GDM1 (cell line): ENCODE data around the gene OSGEP.

Experiments
- DNase-seq: peaks from one replicate; lab custom pipeline; 2025; lab: John Stamatoyannopoulos, UW

OSGEP gene

DNA sequence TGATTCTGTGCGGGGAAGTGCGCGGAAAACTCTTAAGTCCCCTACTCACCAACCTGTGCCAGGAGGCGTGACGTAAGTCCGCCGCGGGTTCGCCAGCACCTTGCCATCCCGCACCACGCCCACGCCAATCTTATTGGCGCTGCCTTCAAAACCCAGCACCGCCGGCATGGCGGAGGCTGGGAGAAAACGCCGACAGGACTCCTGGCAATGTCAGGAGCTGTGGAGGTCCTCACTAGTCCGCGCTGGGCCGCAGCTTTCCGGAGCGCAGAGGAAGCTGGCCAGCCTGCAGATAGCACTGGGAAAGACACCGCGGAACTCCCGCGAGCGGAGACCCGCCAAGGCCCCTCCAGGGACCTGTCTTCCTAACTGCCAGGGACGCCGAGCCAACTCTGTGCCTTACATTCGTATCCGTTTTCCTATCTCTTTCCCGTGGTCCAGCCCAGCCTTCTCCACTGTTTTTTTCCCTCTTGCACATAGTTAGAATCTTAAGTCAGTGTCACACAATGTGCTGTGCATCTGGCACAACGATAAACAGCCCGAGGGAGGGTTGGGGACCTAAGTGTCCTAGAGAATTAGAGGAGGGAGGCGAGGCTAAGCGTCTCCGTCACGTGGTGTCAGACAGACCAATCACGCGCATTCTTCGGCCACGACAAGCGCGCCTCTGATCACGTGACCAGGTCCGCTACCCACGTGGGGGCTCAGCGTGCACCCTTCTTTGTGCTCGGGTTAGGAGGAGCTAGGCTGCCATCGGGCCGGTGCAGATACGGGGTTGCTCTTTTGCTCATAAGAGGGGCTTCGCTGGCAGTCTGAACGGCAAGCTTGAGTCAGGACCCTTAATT, at the start of gene OSGEP, which contains the start of gene APEX1:
Gene OSGEP (minus strand): TSS at position 297 of the 839 bp plus-strand sequence. CDS start 129 bp downstream, at position 168.
Gene APEX1 (plus strand): TSS at position 711 of the 839 bp plus-strand sequence. CDS start 420 bp downstream, outside the sequence.
- DNase-seq, result peak; percentile 99

DNA sequence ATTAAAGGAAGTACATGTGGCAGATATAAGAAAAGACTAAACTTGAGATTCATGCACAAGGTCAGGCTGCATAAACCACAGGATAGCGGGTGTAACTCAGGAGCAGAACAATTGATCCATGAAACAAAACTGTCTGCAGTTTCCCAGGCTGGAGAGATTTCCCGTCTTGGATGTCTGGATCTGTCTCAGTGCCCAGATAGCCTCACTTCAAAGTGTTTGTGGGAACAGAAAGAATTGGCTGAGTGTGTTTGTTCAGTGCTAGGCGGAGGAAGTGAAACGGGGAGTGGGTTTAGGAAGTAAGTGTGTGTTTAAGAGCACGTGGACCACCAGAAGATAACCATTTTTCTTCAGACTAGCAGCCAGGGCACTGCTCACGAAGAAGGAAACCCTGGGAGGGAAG, 49.3 kb upstream of the OSGEP start:
- DNase-seq, result no peak

DNA sequence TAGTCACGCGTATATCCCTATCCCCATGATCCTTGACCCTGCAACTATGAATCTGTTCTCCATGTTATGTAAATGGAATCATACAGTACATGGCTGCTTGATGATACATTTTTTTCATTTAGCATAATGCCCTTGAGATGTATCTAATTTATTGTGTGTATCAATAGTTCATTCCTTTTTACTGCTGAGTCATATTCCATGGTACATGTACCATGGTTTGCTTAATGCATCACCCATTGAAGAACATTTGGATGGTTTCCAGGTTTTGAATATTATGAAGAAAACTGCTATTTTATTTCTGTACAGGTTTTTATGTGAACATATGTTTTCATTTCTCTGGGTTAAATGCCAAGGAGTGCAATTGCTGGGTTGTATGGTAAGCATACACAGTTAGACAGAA, 46.7 kb upstream of the OSGEP start:
- DNase-seq, result no peak

DNA sequence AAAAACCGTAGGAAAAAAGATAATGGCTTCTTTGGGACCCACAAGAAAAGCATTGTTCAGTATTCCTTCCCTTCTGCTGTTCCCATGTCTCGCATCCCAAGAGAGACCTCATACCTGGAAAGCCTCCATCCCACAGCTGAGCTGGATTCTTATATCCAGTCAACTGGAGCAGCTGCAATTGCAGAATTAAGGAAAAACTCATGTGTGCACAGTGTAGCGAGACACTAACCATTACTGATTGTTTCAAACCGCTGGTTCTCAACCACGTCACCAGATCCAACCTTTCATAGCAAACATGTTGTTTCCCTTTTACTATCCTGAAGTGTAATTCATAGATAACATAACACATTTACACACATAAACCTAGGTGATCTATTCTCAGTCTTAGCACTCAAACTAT, 45.3 kb upstream of the OSGEP start:
- no peak for DNase-seq

DNA sequence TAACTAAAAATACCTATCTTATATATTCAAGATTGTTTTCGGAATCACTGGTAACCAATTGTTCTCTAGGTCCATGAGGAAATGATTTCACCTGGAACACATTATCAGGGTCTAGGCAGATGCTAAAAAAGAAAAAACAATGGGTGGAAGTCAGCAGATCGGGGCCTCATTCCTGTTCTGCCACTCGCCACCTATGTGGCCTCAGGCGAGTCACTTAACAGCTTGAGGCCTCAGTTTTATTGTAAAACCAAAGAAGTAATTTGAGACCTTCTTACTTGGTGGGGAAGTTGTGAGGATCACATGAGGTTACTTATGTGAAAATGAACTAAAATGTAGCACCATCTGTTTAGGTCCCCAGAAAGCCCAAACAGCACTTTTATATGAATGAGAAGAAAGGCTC, 44.5 kb upstream of the OSGEP start:
- no peak for DNase-seq

DNA sequence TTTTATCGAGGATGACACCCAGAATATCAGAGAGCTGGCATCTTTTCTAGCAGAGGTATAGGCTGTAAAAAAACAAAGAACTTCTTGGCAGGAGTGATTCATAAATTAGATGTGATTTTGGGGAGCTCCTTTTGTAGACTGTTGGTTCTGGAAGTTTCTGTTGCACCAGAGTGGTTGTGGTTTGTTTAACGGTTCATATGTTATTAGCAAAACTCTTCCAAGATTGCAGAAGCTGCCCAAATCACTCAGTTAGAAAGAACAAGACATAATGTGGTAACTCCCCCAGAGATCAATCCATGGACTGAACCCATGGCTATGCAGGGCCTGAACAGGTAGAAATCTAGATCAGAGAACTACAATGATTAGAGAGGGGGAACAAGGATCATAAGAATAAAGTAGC, 44.0 kb upstream of the OSGEP start:
- DNase-seq, result no peak

DNA sequence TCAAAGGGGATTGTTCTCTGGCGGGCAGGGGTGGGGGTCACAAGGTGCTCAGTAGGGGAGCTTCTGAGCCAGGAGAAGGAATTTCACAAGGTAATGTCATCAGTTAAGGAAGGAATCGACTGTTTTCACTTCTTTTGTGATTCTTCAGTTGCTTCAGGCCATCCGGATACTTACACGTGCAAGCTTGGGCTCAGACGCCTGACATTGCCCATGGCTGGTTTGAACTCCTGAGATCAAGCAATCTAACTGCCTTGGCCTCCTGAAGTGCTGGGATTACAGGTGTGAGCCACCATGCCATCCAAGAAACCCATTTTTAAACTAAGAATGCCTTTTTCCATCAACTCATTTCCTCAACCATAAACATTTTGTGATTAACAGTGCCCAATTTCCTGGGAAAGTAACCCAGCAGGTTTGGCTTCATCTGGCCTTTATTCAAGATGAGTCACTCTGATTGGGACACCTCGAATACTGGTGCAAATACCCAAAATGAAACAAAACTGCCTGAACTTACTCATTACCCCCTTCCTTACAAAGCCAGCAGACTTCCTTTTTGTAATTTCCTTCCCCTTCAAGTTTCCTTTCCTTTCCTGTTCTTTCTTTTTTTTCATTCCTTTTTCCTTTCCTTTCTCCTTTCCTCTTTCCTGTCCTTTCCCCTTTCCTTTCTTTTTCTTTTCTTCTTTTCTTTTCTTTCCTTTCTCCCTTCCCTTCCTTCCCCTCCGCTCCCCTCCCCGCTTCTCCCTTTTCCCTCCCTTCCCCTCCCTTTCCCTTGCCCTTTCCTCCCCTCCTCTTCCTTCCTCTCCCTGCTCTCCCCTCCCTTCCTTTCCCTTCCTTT, 40.5 kb upstream of the OSGEP start:
- no peak for DNase-seq

DNA sequence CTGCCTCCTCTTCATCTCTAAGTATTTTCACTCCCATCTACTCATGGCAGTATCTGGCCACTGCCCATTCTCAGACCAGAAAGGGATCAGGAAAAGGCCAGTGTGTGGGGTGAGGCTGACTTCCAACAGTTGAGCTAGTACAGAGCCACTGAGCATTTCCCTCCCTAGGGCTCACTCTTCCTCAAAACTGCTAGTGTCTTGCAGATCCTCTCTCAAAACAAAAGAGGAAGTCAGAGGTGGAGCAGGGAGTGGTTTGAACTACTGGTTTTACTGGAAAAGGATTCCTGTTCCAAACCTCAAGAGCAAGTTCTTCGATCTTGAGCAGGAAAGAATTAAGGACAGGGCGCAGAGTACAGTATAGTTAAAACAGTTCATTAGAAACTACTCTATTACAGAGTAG, 39.0 kb upstream of the OSGEP start:
- peak; percentile 63 for DNase-seq

DNA sequence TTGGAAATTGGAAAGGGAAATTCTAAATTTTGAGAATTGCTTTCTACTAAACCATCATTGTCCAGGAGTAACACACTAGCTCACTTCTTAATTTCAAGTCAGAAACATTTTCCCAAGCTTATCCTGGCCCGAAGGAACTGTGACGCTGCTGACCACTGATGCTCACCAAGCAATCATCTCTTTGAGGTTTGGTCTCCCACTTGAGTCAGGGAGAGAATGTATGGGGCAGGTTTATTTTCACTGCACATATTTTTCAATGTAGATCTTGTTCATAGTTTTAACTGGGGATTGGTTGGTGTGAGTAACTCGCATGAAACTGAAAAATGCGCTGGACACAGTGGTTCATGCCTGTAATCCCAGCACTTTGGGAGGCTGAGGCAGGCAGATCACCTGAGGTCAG, 37.9 kb upstream of the OSGEP start:
- no peak for DNase-seq

DNA sequence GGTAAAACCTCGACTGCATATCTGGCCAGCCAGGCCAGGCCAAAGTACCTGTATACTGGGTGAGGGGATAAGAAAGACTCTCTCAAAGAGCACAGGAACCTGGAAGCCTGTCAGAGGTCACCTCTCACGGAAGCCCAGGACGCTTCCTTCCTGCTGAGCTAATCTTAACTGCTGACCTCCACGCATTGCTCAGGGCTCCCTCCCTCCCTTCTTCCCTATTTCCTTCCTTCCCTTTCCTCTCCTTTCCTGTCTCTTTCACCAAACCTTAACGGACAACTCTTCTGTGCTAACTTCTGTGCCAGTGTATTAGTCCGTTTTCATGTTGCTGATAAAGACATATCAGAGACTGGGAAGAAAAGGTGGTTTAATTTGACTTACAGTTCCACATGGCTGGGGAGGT, 36.0 kb upstream of the OSGEP start:
- DNase-seq, result no peak

DNA sequence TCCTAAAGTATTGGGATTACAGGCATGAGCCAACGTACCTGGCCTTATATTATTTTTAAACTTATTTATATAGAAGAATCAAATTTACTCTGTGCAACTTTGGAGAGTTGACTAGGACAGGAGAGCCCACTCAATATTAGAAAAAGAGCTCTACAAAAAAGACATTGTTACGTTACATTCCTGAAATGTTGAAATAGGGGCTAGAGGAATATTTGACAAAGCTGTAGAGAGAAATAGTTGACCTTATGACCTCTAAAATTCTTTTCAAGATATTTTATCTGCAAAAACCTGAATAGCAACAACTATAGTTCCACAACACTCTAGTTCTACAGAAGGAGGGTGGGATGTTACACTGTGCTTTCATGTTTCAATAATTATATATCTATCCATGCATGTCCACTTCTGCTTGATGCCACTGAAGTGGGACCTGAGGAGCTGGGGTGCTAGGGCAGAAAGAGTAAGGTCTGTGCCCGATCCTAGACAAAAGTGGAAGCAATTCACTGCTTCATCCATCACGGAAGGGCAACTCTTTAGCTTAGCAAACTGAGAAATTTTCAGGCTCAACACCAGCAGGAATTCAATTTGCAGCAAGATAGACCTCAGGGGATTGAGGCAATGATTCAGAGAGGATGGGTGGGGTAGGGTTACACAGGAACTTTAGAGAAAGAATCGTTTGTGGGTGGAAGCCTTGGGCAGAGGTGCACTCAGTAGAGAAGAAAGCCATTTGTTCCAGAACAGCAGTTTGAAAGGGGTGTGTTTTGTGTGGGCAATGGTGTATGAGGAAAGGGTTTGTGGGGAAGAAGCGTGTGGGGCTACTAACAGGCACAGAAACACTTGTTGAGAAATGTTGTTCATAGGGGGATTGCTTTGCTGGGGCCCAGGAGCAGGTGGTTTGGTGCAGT, 34.7 kb upstream of the OSGEP start:
- DNase-seq, result no peak

DNA sequence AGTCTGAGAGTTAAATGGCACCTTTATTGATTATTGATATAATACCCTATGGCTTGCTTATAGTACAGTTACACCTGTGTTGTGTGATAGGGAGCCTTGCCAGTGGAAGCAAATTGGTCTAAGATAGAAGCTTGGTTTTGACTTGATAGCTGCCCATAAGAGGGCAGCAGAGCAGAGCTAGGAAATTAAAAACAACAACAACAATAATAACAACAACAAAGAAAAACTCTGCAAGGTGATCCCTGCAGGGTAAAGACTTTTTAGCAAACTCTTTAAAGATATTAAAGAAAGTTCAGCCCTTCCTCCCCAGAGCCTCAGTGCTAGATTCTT, 32.7 kb upstream of the OSGEP start:
- DNase-seq, result no peak

DNA sequence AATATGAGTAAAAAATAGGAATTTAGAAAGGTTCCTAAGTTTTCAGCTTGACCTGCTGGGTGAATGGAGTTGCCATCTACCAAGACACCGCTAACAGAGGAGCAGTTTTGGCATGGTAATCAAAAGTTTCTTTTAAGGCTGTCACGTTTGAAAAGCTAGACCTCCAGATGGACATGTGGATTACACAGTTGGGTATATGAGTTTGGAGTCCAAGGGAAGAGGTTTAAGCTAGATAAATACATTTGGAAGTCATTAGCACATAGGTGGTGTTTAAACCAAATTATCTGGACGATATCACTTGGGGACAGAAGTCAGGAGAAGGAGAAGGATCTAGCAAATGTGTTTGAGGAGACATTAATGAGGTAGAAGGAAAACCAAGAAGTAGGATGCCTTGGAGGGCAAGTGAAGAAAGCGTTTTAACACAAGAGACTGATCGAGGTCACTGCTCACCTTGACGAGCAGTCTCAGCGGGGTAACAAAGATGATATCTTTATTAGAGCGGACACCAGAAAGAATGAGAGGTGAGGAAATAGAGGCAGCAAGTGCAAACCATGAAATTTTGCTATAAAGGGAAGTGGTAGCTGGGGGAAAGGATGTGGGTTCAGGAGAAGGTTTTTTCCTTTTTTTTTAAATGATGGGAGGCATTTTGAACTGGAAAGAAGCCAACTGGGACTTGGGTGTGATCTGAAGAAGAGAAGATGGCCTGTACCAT, 32.2 kb upstream of the OSGEP start:
- peak; percentile 35 for DNase-seq

DNA sequence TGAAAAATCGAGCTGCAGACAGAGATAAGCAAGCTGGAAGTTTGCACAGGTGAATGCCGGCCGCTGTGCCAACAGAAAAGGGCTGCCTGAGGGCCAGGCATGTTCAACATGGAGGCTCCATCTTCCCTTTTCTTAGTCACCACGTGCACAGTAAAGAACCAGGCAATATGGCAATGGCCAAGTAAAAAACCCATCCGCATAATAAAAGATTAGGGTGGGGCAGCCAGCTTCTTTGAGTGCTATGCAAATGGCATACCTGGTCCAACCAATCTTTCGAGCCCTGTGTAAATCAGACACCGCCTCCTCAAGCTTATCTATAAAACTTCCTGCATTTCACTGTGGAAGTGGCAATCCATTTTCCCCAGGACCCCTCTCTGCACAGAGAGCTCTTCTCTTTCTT, 31.3 kb upstream of the OSGEP start:
- DNase-seq, result no peak

DNA sequence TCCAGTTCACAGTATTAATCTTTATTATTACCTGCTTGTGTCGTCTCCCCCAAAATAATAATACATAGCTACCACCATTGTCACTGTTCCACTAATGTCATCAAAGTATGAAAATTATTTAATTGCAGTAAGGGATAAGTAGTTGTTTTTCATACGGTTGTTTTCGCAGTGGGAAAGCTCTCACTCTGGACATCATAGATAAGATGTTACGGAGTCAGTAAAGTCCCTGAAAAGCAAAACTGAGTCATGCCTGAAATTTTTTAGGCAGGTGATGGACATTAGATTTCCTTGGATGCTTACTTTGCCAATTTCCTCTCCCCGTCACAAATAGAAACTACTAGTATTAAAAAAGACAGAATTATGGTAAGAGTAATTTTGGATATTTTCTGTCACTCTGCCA, 27.8 kb upstream of the OSGEP start:
- no peak for DNase-seq

DNA sequence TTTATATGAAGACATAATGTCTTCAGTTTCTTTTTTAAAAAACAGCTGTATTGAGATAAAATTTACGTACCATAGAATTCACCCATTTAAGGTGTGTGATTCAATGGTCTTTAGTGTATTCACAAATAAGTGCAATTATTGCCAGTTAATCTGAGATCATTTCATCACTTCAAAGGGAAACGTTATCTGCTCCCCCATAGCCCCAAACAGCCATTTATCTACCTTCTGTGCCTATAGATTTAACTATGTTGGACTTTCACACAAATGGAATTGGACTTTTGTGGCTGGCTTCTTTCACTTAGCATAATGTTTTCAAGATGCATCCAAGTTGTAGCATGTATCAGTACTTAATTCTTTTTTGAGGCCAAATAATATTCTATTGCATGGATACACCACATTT, 24.3 kb upstream of the OSGEP start:
- no peak for DNase-seq

DNA sequence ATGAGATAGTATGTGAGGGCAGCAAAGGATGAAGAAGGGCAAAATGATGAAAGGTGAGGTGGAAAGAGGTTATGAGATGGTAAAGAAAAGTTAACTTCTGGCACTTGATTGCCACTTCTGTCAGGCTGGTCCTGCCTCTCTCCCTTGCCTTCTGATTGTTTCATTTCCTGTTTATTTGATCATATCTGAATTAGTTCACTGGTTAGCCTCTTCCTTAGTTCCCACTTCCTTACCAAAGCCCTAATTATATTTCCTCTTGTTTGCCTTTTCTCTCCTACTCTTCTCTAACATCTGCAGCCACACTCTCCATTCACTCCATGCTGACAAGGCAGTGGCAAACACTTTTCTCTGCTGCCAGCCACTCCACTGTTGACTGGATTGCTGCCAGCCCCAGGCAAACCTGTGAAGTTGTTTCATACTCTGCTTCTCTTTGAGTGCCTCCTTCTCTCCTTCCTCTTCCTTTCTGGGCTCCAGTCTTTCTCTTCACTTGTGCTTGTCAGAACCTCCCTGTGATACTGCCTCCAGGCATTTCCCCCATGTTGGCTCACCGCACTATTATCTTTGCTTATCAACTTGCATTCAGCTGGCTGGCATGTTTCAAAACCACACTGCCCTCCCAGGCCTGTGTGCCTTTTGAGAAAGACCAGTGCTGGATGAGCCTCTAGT, 22.7 kb upstream of the OSGEP start:
- peak; percentile 65 for DNase-seq

DNA sequence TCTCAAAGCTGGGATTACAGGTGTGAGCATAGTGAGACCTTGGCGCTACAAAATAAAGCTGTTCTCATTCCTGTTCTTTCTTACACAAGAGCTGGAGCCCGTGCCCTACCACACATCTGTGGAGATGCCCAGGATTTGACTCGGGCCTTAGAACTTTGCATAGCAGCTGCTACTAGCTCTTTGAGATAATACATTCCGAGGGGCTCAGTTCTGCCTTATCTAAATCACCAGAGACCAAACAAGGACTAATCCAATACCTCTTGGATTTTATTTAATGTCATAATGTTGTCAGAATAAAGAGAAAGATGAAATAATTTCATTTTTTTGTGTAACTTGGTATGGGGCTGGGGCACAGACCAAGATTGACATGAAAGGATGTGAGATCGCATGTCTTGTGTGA, 22.2 kb upstream of the OSGEP start:
- no peak for DNase-seq

DNA sequence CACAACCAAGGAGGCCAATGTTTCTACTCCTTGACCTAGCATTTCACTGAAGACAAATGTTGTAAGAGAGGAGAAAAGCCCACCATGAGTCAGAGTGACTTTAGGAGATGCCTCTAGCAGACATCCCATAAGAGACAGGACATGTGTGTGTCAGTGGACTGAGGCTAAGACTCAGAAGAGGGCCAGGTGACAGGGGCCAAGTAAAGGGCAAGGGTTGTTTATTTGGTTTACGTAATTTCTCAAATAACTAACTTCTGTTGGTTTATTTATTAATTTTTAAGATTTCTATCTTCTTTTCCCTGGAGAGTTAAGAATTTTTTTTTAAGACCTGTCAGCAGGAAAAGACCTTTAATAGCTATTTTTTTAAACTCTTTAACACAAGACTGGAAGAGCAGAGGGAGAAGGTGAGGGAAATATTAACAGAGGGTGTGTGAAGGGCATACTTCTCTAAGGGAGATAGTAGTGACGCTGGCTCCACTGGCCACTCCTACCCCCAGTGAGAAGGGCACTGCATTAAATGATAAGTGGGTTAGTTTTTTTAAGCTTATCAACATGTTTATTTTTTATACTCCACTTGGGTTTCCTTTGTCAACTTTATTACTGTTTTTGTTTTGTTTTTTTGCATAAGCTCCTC, 18.0 kb upstream of the OSGEP start:
- DNase-seq, result no peak

DNA sequence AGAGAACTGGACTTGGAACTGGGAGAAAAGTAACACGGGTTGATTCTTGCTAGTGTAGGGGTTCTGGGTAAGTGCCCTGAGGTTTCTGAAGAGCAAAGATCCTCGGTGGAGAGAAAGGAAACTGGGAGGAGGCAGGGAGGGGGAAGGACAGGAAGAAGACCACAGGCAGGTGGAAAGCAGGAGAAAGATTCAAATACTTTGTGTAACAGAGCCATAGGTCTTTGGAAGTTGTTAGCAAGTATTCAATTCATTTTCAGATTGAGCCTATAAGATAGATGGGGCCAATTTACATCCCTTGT, 15.9 kb upstream of the OSGEP start:
- DNase-seq, result no peak
